HepG2 (cell line): ENCODE measurements around the gene TEX14. TPM values are rescaled to one million over a fixed set of nuclear protein-coding genes. Genes with fewer than 3 reads are reported as not detected.
A peak's percentile ranks its signal among the peaks of the same experiment; 100 is the strongest.

Experiments
- CBX1 ChIP-seq: IDR thresholded peaks from one replicate; pipeline ENCODE4 v1.6.1; 2016; ENCODE audit warnings: antibody characterized with exemption, low read depth
- HMGXB4 ChIP-seq, 2 experiments: sonication (generic) in 1 of 2; formaldehyde crosslinking in 1 of 2; IDR thresholded peaks; 2 replicates each; pipeline versions ENCODE4 v1.4.0 to v1.6.1; 2018 to 2020; ENCODE audit warnings: missing genetic modification reagents in 2 of 2, borderline replicate concordance in 1 of 2, low read depth in 1 of 2, mild to moderate bottlenecking in 1 of 2, missing biosample characterization in 1 of 2
- HNF4A ChIP-seq: sonication (generic); formaldehyde crosslinking; IDR thresholded peaks from 2 replicates; pipeline ENCODE4 v1.4.0; 2020; ENCODE audit warnings: missing genetic modification reagents
- MAZ ChIP-seq, 2 experiments: sonication (generic) in 1 of 2; formaldehyde crosslinking in 1 of 2; IDR thresholded peaks; 2 replicates each; pipeline versions ENCODE4 v1.5.0 to v1.6.1; 2012 to 2020; ENCODE audit warnings: low read depth in 2 of 2, mild to moderate bottlenecking in 2 of 2, borderline replicate concordance in 1 of 2, improper control_type of control experiment in 1 of 2, low read length in 1 of 2, missing genetic modification reagents in 1 of 2, moderate library complexity in 1 of 2
- NR2F6 ChIP-seq, 2 experiments: IDR thresholded peaks; 2 replicates each; pipeline ENCODE4 v1.6.1; 2016; ENCODE audit warnings: antibody characterized with exemption in 1 of 2, mild to moderate bottlenecking in 1 of 2
- POGZ ChIP-seq: sonication (generic); formaldehyde crosslinking; IDR thresholded peaks from 2 replicates; pipeline ENCODE4 v1.4.0; 2020; ENCODE audit warnings: mild to moderate bottlenecking, missing genetic modification reagents
- SIN3A ChIP-seq: IDR thresholded peaks from 2 replicates; pipeline ENCODE4 v1.6.1; 2011; ENCODE audit warnings: low read depth, mild to moderate bottlenecking, control low read depth, low read length, borderline replicate concordance
- SOX13 ChIP-seq, 3 experiments: fragments of 450-650 bp in 1 of 3; sonication (generic) in 1 of 3; formaldehyde crosslinking in 1 of 3; IDR thresholded peaks in 2 of 3; conservative IDR thresholded peaks in 1 of 3; 2 replicates each; pipeline versions ENCODE4 v1.5.0 to v1.6.1; 2016 to 2020; ENCODE audit warnings: antibody characterized with exemption in 1 of 3, mild to moderate bottlenecking in 1 of 3, missing compliant biosample characterization in 1 of 3, missing genetic modification reagents in 1 of 3, moderate library complexity in 1 of 3
- SPEN ChIP-seq: sonication (generic); formaldehyde crosslinking; IDR thresholded peaks from 2 replicates; pipeline ENCODE4 v1.5.1; 2020; ENCODE audit warnings: low read depth, mild to moderate bottlenecking, missing genetic modification reagents
- ZBTB7B ChIP-seq: sonication (generic); formaldehyde crosslinking; IDR thresholded peaks from 2 replicates; pipeline ENCODE4 v1.4.0; 2020; ENCODE audit warnings: missing genetic modification reagents
- ZNF138 ChIP-seq: sonication (generic); formaldehyde crosslinking; IDR thresholded peaks from 2 replicates; pipeline ENCODE4 v1.5.0; 2020; ENCODE audit warnings: mild to moderate bottlenecking, low read depth, missing genetic modification reagents
- ZNF256 ChIP-seq: sonication (generic); formaldehyde crosslinking; conservative IDR thresholded peaks from 2 replicates; pipeline ENCODE4 v1.4.0; 2020; ENCODE audit warnings: missing genetic modification reagents
- ZNF329 ChIP-seq: sonication (generic); formaldehyde crosslinking; IDR thresholded peaks from 2 replicates; pipeline ENCODE4 v1.9.0; 2021; ENCODE audit warnings: low read depth, mild to moderate bottlenecking, missing genetic modification reagents
- ZNF441 ChIP-seq: sonication (generic); formaldehyde crosslinking; IDR thresholded peaks from 2 replicates; pipeline ENCODE4 v1.7.0; 2021; ENCODE audit warnings: missing genetic modification reagents, borderline replicate concordance
- ZNF451 ChIP-seq: sonication (generic); formaldehyde crosslinking; IDR thresholded peaks from 2 replicates; pipeline ENCODE4 v1.5.0; 2020; ENCODE audit warnings: mild to moderate bottlenecking, missing genetic modification reagents
- ZNF501 ChIP-seq: sonication (generic); formaldehyde crosslinking; IDR thresholded peaks from 2 replicates; pipeline ENCODE4 v1.5.1; 2020; ENCODE audit warnings: mild to moderate bottlenecking, moderate library complexity, missing genetic modification reagents
- ZNF563 ChIP-seq: sonication (generic); formaldehyde crosslinking; IDR thresholded peaks from 2 replicates; pipeline ENCODE4 v1.8.0; 2022; ENCODE audit warnings: mild to moderate bottlenecking, moderate library complexity, missing genetic modification reagents
- ZNF678 ChIP-seq: sonication (generic); formaldehyde crosslinking; IDR thresholded peaks from 2 replicates; pipeline ENCODE4 v1.4.0; 2020; ENCODE audit warnings: mild to moderate bottlenecking, missing genetic modification reagents
- polyA plus RNA-seq, 8 experiments: library from polyadenylated mRNA; depleted of rRNA in 3 of 8; stranded (reverse) in 7 of 8; unstranded in 1 of 8; fragments of >200 nt; fragmentation: Illumina TruSeq in 4 of 8; extraction: Trizol in 4 of 8; gene quantifications; 2 replicates each; pipeline versions ENCODE4 v1.2.1 to v1.2.3, GENCODE V29; 2011 to 2016; ENCODE audit warnings: low read depth in 4 of 8, missing spikeins in 1 of 8, mixed read lengths in 1 of 8; ENCODE audit not compliant: insufficient read depth in 1 of 8
- total RNA-seq, 5 experiments: library from RNA; depleted of rRNA; stranded (reverse); fragments of >200 nt; fragmentation: Illumina TruSeq; extraction: Trizol; gene quantifications; 2 replicates each; pipeline ENCODE4 v1.2.3, GENCODE V29; 2016; ENCODE audit warnings: low read depth in 1 of 5
- TF ChIP-seq, protein P1 (sequence below): sonication (generic); formaldehyde crosslinking; IDR thresholded peaks from 2 replicates; pipeline ENCODE4 v1.9.0; 2022; ENCODE audit warnings: low read depth, missing genetic modification reagents
- TF ChIP-seq, protein P2 (sequence below): sonication (generic); formaldehyde crosslinking; IDR thresholded peaks from 2 replicates; pipeline ENCODE4 v1.4.0; 2020; ENCODE audit warnings: missing genetic modification reagents
- TF ChIP-seq, protein P3 (sequence below): sonication (generic); formaldehyde crosslinking; IDR thresholded peaks from 2 replicates; pipeline ENCODE4 v1.4.0; 2020; ENCODE audit warnings: missing genetic modification reagents

The TEX14 gene
- total and polyA plus RNA-seq, 2 of the 13 experiments (the other 11 are each of a cell fraction or from before 2014, with no cell fraction given): 0.04 to 0.07 TPM

DNA sequence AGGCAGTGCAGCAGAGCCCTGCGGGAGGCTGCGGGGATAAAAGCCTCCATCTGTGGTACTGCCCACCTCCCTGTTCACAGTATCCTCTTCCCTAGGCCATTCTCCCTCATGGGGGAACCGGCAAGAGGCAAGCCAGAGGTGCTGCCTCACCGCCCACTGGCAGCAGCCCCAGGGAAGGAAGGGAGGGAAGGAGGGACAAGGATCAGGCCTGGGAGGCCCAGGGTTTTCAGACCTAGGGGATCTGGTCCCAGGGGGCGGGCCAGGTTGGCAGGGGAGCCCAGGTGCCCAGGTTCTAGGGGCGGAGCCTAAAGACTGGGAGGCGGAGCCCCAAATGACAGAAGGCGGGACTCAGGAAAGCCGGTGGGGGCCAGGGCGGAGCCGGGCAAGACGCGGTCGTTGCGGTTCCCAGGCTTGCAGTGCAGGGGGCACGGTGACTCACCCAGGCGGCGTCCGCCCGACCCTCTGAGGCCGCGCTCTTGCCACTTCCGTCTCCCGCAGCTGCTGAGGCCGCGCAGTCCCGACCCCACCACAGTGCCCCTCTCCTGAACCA is 174.4 kb downstream of the TEX14 start (continued):
- TF ChIP-seq SOX13 (IDR thresholded peaks at IDR 0.05): no peak
- TF ChIP-seq SOX13 (CRISPR knock-in tag; conservative IDR thresholded peaks at IDR 0.05 in 1 of 2, IDR thresholded peaks at IDR 0.05 in 1 of 2): 0 out of 4 replicates have a peak, but pooled peaks of 1 of the 2 experiments have one; percentile 3
- TF ChIP-seq ZNF501 (CRISPR knock-in tag): peak; percentile 74
- TF ChIP-seq ZNF563: peak; percentile 78
- TF ChIP-seq CBX1: peak; percentile 54
- 0 out of 2 replicates have a peak, but pooled peaks have one; percentile 16 for TF ChIP-seq ZNF138 (CRISPR knock-in tag)
- TF ChIP-seq, protein P1, sequence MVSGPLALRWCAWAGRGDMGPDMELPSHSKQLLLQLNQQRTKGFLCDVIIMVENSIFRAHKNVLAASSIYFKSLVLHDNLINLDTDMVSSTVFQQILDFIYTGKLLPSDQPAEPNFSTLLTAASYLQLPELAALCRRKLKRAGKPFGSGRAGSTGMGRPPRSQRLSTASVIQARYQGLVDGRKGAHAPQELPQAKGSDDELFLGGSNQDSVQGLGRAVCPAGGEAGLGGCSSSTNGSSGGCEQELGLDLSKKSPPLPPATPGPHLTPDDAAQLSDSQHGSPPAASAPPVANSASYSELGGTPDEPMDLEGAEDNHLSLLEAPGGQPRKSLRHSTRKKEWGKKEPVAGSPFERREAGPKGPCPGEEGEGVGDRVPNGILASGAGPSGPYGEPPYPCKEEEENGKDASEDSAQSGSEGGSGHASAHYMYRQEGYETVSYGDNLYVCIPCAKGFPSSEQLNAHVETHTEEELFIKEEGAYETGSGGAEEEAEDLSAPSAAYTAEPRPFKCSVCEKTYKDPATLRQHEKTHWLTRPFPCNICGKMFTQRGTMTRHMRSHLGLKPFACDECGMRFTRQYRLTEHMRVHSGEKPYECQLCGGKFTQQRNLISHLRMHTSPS (CRISPR knock-in tag): peak; percentile 66; the same call in 1 of the 2 replicates
- TF ChIP-seq NR2F6 (IDR thresholded peaks at IDR 0.05): 0 out of 2 replicates have a peak, but pooled peaks have one; percentile 18
- TF ChIP-seq NR2F6 (CRISPR knock-in tag; IDR thresholded peaks at IDR 0.05): no peak
- peak; percentile 61; the same call in 1 of the 2 replicates for TF ChIP-seq ZBTB7B (CRISPR knock-in tag)
- peak; percentile 19; the same call in 1 of the 2 replicates for TF ChIP-seq ZNF451 (CRISPR knock-in tag)
- TF ChIP-seq ZNF441 (CRISPR knock-in tag): no peak; the same call in 1 of the 2 replicates
- no peak for TF ChIP-seq ZNF256
- TF ChIP-seq SPEN (CRISPR knock-in tag): peak; percentile 61
- TF ChIP-seq, protein P2, sequence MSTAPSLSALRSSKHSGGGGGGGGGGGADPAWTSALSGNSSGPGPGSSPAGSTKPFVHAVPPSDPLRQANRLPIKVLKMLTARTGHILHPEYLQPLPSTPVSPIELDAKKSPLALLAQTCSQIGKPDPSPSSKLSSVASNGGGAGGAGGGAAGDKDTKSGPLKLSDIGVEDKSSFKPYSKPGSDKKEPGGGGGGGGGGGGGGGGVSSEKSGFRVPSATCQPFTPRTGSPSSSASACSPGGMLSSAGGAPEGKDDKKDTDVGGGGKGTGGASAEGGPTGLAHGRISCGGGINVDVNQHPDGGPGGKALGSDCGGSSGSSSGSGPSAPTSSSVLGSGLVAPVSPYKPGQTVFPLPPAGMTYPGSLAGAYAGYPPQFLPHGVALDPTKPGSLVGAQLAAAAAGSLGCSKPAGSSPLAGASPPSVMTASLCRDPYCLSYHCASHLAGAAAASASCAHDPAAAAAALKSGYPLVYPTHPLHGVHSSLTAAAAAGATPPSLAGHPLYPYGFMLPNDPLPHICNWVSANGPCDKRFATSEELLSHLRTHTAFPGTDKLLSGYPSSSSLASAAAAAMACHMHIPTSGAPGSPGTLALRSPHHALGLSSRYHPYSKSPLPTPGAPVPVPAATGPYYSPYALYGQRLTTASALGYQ: peak; percentile 2; the same call in 1 of the 2 replicates
- TF ChIP-seq ZNF678 (CRISPR knock-in tag): no peak
- TF ChIP-seq, protein P3, sequence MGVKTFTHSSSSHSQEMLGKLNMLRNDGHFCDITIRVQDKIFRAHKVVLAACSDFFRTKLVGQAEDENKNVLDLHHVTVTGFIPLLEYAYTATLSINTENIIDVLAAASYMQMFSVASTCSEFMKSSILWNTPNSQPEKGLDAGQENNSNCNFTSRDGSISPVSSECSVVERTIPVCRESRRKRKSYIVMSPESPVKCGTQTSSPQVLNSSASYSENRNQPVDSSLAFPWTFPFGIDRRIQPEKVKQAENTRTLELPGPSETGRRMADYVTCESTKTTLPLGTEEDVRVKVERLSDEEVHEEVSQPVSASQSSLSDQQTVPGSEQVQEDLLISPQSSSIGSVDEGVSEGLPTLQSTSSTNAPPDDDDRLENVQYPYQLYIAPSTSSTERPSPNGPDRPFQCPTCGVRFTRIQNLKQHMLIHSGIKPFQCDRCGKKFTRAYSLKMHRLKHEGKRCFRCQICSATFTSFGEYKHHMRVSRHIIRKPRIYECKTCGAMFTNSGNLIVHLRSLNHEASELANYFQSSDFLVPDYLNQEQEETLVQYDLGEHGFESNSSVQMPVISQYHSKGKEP: 0 out of 2 replicates have a peak, but pooled peaks have one; percentile 57
- TF ChIP-seq POGZ (CRISPR knock-in tag): no peak
- TF ChIP-seq HMGXB4 (CRISPR knock-in tag; IDR thresholded peaks at IDR 0.05; ENCODE audit: borderline replicate concordance in 1 of 2, low read depth in 1 of 2): peak in 1 of 2 experiments; percentile 9; a peak in 1 of 4 replicates
- TF ChIP-seq ZNF329 (CRISPR knock-in tag): no peak
- peak; percentile 54; the same call in 1 of the 2 replicates for TF ChIP-seq MAZ (IDR thresholded peaks at IDR 0.05; ENCODE audit: borderline replicate concordance, low read depth, low read length)
- no peak; the same call in 1 of the 2 replicates for TF ChIP-seq MAZ (CRISPR knock-in tag; IDR thresholded peaks at IDR 0.05; ENCODE audit: low read depth)
- peak; percentile 97 for TF ChIP-seq SIN3A
- 0 out of 2 replicates have a peak, but pooled peaks have one; percentile 40 for TF ChIP-seq HNF4A
